Measurements from ENCODE around the gene ELOVL5.

DNA sequence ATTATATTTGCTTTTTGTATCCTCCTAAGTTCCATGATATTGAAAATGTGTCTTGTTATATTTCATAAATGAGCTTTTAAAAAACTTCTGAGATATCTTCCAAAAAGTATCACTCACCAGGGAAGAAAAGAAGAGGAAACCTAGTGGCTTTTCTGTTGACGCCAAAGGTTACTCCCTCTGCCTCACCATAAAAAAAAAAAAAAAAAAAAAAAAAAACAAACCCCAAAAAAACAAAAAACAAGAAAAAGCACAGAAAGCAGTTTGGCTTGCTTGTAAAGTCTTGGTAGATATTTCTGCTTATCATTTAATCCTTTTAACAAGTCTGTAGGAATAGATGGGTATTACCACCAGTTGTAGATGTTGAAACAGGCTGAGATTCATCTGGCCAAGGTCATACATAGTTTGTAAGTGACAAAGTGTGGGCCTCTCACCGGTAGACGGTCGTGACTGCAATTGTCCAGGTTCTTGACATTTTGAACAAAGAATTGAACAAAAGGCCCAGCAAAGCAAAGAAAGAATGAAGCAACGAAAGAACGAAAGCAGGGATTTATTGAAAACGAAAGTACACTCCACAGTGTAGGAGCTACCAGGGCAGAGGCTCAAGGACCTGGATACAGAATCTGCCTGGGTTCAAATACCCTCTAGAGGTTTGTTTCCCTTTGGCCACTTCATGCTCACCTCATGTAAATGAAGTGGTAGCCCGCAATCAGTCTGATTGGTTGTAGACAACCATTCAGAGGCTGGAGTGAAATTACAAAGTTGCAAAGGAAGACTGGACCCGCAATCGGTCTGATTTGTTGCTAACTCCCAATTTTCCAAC lies 11.6 kb upstream of the ELOVL5 start:
- no peak for TF ChIP-seq RAD21 (IDR thresholded peaks at IDR 0.05; ENCODE audit: low read depth)
- no peak for TF ChIP-seq TAF1 (IDR thresholded peaks at IDR 0.05; ENCODE audit: low read depth)
- TF ChIP-seq CREB1 (IDR thresholded peaks at IDR 0.05; ENCODE audit: low read depth): no peak
- TF ChIP-seq NFIC (IDR thresholded peaks at IDR 0.05): no peak
- TF ChIP-seq ZBTB7A (IDR thresholded peaks at IDR 0.05; ENCODE audit: low read depth): no peak
- no peak for TF ChIP-seq TEAD4 (IDR thresholded peaks at IDR 0.05)

Measured in Ishikawa (cell line).